Activated CD4-positive, alpha-beta T cell treated with anti-CD3 and anti-CD28 coated beads for 4 hours (primary cell): Measurements from ENCODE around the gene PTDSS2.
A peak's percentile ranks its signal among the peaks of the same experiment; 100 is the strongest.
"Not testable (repeated sequence)": the region's sequence is repeated elsewhere in the genome, so short reads cannot be mapped to it uniquely, and the experiment has no call there.

Source experiments
- DNase-seq, 2 donors: peaks; one replicate each; pipeline ENCODE4 v3.0.0-alpha.2; 2020

PTDSS2 gene

DNA sequence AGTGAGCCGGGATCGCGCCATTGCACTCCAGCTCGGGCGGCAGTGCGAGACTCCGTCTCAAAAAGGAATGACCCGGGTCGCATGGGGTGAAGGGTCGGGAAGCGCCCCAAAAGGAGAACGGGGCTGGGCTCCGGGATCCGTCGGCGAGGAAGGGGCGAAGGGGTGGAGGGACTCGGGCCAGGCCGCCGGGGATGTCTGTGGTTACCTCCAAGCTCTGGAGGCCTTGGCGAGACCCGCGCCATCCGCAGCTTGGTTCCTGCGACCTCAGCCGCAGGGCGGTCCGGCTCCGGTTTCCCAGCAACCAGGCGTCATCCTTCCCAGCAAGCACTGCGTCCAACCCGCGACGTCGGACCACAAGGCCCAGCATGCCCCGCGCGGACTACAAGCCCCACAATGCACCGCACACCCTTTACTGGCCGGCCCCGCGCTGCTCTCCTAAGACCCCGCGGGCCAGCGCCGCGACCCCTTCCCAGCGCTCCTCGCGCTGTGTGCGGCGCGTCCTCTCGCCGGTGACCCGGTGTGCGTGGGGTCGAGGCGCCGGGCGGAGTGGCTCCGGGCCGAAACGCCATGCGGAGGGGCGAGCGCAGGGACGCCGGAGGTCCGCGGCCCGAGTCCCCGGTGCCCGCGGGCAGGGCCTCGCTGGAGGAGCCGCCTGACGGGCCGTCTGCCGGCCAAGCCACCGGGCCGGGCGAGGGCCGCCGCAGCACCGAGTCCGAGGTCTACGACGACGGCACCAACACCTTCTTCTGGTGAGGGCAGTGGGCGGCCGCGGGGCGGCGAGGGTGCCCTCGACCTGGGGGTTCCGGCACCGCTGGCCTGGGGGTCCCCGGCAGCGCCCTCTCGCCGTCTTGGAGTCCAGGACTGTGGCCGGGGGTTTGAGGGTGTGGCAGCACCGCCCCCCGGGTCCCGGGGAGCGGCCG lies at the start of gene PTDSS2:
PTDSS2 (plus strand) TSS at position 391 of the 920 bp plus-strand sequence; CDS start at position 568, 177 bp downstream.
- peak; percentile 94 for DNase-seq

DNA sequence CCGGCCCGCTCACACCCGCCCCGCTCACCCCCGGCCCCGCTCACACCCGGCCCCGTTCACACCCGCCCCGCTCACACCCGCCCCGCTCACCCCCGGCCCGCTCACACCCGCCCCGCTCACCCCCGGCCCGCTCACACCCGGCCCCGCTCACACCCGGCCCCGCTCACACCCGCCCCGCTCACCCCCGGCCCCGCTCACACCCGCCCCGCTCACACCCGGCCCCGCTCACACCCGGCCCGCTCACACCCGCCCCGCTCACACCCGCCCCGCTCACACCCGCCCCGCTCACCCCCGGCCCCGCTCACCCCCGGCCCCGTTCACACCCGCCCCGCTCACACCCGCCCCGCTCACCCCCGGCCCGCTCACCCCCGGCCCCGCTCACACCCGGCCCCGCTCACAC lies 48.9 kb upstream of the PTDSS2 start:
- not testable (repeated sequence) for DNase-seq

DNA sequence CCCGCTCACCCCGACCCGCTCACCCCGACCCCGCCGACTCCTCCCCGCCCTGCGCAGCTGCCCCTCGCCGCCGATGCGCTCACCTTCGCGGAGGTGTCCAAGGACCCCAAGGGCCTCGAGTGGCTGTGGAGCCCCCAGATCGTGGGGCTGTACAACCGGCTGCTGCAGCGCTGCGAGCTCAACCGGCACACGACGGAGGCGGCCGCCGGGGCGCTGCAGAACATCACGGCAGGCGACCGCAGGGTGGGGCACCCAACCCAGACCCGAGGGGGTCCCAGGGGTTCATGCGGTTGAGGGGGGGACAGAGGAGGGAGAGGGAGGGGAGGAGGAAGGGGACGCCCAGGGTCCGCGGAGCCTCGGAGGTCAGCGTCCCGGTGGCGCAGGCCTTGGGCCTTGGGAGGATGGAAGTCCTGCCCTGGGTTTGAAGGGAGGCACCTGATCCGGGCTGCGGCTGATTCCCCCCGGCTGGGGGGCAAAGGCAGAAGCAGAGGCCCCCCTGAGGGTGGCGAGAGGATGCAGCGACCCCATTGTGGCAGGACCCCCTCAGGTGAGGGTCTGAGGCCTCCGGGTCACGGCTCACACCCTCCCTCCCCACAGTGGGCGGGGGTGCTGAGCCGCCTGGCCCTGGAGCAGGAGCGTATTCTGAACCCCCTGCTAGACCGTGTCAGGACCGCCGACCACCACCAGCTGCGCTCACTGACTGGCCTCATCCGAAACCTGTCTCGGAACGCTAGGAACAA lies 46.9 kb upstream of the PTDSS2 start:
- no peak for DNase-seq

DNA sequence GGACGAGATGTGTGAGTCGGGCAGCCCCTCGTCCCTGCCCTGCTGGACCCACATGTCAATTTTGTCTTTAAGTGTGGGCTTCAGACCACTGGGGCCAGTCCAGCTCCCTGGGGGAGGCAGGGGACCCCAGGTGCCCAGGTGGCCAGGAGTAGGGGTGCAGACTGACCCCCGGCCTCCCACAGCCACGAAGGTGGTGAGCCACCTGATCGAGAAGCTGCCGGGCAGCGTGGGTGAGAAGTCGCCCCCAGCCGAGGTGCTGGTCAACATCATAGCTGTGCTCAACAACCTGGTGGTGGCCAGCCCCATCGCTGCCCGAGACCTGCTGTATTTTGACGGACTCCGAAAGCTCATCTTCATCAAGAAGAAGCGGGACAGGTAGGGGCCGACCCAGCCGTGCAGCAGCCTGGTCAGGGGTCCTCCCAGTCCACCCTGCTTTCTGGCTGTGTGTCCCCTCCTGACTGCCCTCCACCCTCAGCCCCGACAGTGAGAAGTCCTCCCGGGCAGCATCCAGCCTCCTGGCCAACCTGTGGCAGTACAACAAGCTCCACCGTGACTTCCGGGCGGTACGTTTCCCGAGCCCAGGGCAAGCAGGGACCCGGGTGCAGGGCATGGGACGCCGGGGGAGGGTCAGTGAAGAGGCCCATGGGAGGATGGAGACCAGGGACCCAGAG lies 46.2 kb upstream of the PTDSS2 start:
- no peak for DNase-seq

DNA sequence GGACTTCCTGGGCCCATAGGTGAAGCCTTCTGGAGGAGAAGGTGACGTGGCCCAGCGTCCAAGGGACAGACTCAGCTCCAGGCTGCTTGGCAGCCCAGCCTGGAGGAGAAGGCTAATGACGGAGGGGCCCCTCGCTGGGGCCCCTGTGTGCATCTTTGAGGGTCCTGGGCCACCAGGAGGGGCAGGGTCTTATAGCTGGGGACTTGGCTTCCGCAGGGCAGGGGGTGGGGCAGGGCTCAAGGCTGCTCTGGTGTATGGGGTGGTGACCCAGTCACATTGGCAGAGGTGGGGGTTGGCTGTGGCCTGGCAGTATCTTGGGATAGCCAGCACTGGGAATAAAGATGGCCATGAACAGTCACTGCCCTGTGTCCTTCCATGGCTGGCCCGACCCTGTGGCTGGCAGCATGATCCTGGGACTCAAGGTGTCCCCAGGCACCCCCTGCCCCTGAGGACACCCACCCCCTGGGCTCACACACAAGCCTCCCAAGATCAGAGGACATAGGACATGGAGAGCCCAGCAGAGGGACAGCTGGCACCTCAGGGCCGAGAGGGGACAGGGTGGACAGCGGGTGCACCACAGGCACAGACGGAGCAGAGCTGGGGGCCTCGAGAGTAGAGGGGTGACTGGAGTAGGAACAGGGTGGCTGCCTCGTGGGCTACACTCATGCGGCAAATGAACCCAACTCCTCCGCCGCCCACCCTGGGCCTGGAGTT lies 45.4 kb upstream of the PTDSS2 start:
- DNase-seq, result no peak

DNA sequence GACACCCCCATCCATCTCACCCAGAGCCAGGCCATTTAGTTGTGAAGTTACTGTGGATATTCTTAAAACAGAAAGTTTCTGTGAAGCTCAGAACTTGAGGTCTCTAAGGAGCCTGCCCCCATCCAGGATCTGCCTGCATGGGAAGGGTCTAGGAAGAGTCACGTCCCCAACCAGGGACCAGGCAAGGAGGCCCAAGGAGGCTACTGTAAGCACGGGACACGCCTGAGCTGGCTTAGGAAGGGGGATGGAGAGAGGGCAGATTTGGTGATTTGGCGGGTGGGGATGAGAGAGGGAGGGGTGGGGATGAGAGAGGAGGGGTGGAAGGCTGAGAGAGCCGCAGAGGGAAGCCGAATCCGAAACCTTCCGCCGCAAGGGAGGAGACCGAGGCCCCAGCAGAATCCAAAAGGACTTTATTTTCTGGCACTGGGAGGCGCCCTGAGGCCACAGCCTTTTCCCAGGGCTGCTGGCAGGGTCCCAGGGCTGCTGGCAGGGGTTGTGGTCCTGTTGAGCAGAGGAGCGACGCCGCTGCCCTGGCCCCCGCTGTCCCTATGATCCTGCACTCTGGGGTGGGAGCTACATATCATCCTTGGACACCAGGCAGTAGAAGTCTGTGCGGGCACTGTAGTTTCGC lies 44.6 kb upstream of the PTDSS2 start:
- DNase-seq, result no peak

DNA sequence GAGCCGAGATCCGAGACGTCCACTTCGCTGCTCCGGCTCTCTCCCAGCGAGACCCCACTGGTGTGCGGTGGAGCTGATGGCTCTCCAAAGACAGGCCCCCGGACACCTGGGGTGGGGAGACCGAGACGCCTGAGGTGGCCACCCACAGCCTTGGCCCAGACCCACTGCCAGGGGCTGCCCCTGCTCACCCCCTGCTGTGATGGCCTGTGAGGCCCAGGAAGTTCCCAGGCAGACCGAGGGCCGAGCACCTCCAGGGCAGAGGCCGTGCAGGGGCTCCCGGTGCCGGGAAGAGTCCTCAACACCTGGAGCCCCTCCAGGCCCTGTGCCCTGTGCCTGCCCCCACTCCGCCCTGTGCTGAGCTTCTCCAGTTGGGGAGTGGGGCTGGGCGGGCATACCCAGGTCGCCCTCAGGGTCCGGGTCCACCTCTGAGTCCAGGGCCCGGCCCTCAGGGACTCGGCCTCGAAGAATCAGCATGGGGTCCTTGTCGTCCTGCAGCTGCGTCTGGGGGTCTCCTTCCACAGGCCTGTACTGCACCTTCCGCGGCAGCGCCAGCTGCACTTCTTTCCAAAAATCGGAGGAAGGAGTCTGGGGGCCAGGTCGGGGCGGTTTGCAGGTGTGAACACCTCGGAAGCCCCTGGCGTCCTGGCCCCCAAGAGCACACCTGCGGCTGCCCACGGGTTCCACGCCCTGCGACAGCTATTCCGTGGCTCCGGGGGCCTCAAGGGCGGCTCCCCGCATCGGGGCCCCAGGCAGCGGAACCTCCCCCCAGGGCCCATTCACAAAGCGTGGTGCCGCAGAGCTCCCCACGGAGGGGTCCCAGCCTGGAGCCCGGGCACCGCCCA lies 43.9 kb upstream of the PTDSS2 start:
- DNase-seq, result no peak

DNA sequence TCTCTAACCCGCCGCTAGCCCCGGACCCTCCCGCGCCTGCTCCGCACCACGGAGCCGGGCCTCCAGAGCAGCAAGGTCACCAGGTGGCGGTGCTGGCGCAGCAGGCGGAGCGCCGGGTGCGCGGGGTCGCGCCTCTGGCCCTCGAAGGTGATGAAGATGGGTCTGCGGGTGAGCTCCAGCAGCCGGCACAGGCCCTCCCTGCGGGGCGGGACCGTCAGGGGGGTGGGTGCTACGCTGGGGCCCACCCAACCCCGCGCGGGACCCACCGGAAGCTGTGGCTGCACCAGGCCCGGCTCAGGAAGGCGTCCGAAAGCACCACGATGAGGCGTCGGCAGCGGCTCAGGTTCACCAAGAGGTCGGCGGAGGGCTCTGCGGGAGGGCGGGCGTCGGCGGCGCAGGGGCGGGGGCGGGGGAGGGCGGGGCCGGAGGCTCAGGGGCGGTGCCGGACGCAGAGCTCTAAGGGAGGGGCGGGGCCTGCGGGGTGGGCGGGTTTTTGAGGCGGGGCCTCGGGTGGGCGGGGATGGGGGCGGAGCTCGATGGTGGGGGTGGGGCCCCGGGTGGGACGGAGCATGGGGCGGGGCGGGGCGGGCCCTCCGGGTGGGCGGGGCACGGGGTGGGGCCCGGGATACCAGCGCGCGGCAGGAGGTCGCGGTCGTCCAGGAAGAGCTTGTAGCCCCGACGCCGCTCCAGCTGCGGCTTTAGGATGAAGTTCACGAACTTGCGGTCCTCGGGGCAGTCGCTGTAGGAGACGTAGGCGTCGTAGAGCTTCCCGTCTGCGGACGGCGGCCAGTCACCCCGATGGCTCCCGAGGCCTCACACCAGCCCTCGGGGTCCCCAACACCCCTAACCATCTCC lies 43.1 kb upstream of the PTDSS2 start:
- peak; percentile 78 to 90 for DNase-seq

DNA sequence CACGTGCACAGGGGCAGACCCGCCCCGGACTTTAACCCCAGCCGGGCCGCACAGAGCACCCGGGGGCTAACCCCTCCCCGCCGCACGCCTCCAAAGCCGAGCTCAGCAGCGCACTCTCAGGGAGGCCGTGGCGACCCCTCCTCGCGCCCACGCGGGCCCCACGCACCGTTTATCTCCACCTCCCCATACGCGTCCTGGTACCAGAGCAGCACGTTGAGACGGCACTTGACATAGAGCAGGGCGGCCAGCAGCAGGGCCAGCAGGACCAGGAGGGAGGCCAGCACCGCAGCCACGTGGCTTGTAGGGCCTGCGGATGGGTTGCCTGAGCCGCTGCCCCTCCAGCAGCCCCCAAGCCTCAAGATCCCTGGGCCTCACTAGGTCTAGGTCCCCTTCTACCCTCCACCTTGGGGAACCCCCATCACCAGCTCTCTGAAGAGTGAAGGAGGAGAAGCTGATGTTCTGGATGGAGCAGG lies 42.4 kb upstream of the PTDSS2 start:
- DNase-seq, result no peak

DNA sequence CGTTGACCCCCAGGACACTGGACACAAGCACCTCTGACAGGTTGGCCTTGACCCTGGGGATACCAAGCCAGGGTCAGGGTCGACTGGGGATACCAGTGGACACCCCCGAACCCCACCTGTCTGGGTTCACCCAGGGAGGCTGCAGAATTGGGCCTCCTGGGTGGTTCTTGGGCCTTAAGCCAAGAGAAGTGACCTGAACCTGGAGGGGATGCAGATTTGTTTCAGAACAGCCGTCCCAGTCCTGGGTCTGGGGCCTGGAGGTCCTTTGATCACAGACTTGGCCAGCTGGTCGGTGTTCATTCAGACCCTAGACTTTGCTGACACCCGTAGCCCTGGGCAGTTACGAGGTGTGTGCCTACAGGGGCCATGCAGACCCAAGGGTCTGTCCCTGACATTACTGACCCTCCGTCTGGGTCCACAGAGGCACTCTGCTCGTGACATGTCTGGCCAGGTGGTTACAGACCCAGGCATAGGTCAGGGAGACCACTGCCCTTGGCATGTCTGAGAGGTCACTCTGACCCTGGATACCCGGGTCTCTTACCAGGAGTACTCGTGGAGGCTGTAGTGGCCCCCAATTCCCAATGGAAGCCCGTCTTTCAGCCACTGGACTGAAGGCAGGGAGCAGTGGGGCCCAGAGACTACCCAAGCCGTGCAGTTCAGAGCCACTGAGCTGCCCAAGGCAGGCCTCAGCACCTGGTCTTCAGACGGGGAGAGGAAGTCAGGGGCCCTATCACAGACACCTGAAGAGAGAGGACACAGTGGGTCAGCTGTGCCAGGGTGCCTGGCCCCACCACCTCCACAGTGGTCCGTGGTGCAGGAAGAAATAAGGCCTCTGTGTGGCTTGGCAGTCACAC lies 41.7 kb upstream of the PTDSS2 start:
- no peak for DNase-seq

DNA sequence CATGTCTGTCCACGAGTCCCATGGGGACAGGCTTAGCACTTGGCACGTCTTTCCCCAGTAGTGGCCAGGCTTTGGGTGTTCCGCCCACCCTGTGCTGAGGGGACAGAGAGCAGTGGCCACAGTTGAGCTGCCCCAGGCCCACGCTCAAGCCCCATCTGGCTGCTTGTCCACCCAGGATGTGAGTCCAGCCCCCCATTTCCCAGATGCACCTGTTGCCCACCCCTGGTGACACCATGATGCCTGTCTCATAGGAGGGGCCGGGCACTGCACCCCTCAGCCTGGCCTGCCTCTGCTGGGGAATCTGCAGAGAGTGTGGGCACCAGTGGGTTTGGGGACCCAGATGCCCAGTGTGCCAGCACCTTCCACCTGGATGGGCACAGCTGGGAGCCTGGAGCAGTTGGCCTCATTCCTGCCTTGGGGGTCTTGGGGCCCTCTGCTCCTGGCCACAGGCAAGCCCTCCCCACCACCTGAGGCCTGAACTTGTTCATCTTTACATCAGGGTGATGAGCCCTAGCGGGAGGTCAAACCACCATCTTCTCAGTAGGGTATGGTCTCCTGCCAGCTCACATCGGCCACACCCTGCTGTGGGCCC lies 41.0 kb upstream of the PTDSS2 start:
- no peak for DNase-seq

DNA sequence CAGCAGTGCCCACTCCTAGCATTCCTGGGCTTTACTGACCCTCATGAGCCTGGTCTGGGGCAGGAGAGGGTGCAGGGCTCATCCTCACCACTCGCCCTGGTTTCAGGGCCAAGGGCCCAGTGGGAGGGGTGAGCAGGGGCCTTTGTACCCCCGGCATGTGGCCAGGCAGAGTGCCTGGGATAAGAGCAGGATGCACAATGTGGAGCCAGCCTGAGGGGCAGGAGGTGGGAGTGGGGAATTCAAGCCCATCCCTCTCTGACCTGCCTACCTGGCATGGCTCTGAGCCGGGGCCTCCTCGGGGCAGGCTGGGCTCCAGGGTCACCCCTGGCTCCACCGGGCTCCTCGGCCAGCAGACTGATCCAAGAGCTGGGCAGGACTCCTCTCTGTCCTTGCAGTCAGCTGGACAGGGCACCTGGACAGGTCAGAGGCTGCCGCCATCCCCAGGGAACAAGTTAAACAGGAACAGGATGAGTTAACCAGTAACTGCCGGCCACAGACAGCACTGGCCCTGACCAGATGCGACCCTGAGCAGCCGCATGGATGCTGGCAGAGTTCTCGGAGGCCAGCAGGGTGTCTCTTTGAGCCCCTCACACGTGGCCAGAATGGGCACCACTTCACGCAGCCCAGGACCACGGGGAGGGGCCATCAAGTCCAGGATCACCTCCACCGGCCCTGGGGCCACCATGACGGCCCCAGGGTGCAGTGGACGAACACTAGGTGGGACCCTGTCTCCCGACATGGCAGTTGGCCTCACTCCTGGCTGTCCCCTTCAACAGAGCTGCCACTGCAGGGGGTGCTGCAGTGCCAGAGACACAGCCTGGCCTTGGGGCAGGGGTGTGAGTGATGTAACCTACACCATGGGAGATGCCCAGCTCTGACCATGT lies 40.2 kb upstream of the PTDSS2 start:
- no peak for DNase-seq

DNA sequence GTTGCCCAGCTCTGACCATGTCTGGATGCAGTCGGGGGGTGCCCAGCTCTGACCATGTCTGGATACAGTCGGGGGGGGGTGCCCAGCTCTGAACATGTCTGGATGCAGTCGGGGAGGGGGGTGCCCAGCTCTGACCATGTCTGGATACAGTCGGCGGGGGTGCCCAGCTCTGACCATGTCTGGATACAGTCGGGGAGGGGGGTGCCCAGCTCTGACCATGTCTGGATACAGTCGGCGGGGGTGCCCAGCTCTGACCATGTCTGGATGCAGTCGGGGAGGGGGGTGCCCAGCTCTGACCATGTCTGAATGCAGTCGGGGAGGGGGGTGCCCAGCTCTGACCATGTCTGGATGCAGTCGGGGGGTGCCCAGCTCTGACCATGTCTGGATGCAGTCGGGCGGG lies 39.4 kb upstream of the PTDSS2 start:
- DNase-seq, result not testable (repeated sequence)

DNA sequence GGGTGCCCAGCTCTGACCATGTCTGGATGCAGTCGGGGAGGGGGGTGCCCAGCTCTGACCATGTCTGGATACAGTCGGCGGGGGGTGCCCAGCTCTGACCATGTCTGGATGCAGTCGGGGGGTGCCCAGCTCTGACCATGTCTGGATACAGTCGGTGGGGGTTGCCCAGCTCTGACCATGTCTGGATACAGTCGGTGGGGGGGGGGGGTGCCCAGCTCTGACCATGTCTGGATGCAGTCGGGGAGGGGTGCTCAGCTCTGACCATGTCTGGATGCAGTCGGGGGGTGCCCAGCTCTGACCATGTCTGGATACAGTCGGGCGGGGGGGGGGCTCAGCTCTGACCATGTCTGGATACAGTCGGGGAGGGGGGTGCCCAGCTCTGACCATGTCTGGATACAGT lies 38.6 kb upstream of the PTDSS2 start:
- not testable (repeated sequence) for DNase-seq

DNA sequence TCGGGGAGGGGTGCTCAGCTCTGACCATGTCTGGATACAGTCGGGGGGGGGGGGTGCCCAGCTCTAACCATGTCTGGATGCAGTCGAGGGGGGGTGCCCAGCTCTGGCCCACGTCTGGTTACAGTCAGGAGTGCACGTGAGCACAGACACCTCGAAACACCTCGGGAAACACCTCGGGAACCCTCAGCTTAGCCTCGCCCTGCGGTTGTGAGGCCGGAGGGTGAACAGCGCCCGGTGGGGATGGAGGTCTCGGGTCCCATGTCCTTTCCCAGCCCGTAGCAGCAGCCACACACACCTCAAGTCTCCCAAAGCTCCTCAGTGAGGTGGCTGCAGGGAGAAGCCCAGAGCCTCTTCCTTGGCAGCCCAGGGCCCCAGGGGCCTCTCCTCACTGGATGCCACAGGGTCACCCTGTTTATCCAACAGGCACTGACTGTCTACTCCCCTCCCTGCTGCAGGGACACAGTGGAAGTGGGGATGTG lies 37.4 kb upstream of the PTDSS2 start:
- no peak for DNase-seq

DNA sequence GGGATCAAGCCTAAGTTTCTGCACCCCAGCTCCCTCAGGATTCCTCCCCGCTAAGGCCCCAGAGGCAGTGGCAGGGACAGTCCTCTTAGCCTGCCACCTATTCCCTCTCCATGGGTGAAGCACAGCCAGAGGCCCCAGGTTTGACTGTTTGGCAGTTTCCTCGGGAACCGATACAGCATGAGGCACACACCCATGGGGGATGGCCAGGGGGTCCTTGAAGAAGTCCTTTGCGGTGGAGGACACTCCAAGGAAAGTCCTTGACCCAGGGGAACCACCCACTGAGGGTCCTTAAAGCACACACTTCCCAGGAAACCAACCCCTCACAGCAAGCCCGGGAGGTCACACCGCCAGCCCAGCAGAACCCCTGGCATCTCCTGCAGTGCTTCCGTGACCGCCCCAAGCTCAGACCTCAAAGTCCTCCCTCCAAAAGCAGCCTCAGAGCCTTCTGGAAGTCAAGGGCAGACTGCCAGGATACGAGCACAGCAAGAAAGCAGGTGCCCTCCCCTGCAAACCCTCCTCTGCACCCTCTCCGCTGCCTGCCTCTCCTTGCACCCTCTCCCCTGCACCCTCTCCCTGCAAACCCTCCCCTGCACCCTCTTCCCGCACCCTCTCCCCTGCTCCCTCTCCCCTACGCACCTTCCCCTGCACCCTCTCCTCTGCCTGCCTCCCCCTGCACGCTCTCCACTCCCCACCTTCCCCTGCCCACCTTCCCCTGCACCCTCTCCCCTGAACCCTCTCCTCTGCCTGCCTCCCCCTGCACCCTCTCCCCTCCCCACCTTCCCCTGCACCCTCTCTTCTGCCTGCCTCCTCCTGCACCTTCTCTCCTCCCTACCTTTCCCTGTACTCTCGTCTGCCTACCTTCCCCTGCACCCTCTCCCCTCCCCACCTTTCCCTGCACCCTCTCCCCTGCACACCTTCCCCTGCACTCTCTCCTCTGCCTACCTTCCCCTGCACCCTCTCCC lies 36.7 kb upstream of the PTDSS2 start:
- no peak for DNase-seq
